LNCaP clone FGC (cell line): ENCODE results near the gene ME3.

Experiments used
- DNase-seq: peaks from one replicate; pipeline ENCODE4 v3.0.0-alpha.2; 2011; ENCODE audit warnings: low read depth
- H3K4me3 ChIP-seq: 2 replicates; pipeline ENCODE4 v1.5.1; 2011; ENCODE audit warnings: mild to moderate bottlenecking, low read depth, low read length, control low read depth
- TF ChIP-seq, protein P1 (sequence below): IDR thresholded peaks from 2 replicates; pipeline ENCODE4 v1.5.1; 2012; ENCODE audit warnings: mild to moderate bottlenecking; ENCODE audit not compliant: control insufficient read depth, insufficient read depth; ENCODE audit errors: extremely low read depth

Gene ME3

DNA sequence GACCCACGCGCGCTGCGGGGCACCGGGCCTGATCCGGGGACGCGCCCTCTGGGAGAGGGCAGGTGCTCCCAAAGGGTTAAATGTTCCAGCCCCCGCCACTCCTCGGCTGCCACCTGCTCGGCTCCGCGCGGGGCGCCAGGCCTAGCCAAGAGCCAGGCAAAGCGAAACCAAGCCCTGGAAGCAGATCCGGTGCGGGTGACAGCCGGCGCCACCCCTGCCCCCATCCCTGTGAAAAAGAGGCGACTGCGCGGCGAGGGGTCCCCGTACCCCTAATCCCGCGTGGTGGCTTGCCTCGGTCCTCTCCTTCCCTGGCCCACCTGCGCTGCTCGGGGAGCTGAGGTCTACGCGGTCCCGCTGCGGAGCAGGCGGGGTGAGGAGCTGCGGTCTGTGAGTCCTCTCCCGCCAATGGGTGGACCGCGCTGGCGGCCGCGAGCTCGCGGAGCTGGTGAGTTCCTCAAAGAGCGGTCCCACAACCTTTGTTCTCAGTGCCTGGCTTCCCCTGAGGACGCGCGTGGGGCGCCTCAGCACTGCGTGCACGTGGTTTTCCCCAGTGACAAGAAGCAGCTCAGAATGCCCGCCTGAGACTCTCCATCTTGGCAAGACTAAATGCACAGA, at the start of gene ME3:
Gene ME3 (minus strand): TSS at position 610 of the 615 bp plus-strand sequence.
- H3K4me3 ChIP-seq: no peak within 1 kb of the TSS
- no peak for DNase-seq
- TF ChIP-seq, protein P1, sequence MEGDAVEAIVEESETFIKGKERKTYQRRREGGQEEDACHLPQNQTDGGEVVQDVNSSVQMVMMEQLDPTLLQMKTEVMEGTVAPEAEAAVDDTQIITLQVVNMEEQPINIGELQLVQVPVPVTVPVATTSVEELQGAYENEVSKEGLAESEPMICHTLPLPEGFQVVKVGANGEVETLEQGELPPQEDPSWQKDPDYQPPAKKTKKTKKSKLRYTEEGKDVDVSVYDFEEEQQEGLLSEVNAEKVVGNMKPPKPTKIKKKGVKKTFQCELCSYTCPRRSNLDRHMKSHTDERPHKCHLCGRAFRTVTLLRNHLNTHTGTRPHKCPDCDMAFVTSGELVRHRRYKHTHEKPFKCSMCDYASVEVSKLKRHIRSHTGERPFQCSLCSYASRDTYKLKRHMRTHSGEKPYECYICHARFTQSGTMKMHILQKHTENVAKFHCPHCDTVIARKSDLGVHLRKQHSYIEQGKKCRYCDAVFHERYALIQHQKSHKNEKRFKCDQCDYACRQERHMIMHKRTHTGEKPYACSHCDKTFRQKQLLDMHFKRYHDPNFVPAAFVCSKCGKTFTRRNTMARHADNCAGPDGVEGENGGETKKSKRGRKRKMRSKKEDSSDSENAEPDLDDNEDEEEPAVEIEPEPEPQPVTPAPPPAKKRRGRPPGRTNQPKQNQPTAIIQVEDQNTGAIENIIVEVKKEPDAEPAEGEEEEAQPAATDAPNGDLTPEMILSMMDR: no peak

DNA sequence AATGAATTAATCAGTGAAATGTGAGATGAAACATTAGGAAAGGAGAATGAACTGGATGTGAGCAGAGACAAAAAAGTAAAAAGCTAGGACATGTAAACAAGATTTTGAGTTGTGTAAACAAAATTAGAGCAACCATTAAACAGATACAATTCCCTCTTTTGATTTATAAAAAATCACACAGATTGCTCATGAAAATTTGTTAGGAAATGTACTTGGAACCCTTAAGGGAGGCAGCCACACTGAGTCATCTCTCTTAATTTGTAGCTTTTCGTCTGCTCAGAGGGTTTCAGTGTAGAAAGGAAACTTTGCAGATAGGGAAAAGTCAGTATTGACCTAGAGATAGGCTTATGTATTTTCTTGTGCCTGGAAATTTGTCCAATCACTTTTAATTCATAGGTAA, 49.6 kb upstream of the ME3 start:
- no peak overlapping the region for H3K4me3 ChIP-seq
- DNase-seq: no peak
- TF ChIP-seq, protein P1: no peak

DNA sequence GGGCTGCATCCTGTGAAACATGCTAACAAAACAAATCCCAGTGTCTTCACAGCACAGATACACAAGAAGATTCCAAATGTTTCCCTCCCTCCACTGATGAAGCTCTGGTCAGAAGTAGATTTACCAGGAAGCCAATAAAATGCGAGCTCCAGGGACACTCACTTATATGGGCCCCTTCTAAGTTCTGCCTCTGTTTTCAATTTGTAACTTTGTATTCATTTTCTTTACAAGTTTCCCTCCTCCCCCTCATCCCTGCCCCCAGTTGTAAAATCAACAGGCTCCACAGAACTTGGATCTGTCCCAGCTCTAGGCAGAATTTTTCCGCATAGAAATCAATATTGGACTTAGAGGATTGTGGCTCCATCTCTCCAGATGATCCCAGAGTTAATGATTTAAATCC, 48.1 kb upstream of the ME3 start:
- H3K4me3 ChIP-seq: no peak overlapping the region
- no peak for DNase-seq
- TF ChIP-seq, protein P1: no peak

DNA sequence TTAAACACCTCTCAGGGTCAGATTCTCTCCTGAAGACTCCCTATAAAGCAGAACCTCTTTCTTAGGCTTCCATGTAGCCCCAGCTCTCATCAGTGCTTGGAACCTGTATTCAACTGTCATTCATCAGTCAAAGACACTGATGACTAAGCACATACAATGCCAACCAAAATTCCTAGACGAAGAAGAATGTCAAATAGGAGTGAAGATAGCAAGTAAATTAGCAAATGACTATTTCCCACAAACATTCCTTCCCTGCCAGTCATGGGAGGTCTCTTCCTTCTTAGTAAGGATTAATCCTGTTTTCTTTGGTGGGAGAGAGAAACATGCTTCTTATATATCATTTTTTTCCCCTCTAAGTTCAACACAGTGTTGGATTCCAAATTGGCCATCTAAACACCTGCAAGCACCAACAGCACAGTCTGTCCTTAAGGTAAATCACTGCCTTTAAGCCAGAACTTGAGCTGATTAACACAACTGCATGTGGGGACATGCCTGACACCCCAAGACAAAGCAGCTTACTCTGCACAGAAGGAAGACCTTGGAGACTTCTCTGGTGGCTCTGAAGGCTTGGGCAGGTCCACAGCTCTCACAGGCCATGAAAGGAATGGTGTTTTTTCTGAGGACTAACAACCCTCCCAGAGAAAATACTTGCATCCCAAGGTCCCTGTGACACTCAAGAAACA, 47.5 kb upstream of the ME3 start:
- TF ChIP-seq, protein P1: no peak
- no peak for DNase-seq
- H3K4me3 ChIP-seq: no peak overlapping the region

DNA sequence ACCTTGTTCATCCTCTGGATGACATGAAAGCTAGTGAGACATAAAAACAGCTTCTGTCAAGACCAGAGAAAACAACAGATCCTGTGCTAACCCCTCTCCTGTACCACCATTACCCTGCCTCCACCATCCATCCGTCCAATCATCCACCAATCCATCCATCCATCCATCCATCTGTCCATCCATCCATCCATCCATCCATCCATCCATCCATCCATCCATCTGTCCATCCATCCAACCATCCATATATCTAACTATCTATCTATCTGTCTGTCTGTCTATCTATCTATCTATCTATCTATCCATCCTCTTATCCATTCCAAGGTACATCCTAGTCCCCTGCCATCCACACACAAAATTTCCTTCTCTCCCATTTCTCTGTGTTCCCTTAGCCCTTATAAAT, 46.6 kb upstream of the ME3 start:
- no peak for DNase-seq
- TF ChIP-seq, protein P1: no peak
- no peak overlapping the region for H3K4me3 ChIP-seq

DNA sequence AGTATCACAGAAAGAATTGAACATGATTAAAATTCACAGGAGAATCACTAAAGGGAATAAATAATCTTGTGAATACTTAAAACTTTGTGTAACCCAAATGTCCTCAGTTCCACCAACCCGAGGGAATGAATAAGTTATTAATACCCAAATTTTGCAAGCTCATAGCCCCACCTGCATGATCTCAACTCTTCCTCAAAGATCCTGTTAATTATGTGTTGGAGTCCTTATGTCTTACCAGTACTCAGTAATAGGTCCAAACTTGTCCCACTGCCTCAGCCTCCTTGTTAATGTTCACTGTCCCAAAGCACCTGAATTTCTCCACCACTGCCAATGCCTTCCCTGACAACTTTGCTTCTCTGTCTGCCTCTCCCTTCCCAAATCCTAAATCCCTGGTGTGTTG, 46.1 kb upstream of the ME3 start:
- H3K4me3 ChIP-seq: no peak overlapping the region
- TF ChIP-seq, protein P1: no peak
- no peak for DNase-seq

DNA sequence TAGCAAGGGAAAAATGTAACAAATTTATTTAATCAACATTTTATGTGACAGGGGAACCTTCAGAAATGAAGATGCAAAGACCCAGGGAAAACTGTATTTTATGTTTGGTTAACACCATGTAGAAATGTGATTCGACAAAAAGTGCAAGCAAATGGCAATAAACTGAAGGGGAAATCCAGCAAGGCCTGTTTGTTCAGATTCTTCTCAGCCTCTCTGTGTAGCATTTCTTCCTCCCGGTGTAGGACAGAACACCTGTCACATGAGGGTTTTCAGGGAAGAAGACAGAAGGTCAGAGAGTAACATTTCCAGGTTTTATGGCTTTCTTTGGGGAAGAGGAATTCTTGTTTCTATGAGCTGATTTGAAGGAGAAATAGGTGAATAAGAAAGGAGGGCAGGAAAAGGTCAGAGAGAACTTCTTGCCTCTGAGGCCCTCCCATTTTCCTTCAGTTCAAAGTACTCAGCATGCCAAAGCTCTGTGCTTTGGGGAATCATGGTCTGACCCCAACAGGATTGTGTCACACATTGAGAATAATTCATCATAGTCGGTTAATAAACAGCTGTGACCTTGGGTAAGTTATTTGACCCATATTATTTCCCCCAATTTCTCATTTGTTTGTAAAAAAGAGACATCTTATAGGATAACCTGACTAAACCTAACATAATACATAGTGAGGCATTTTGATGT, 45.5 kb upstream of the ME3 start:
- H3K4me3 ChIP-seq: no peak overlapping the region
- TF ChIP-seq, protein P1: no peak
- DNase-seq: no peak
